Suprapubic skin (tissue), 4 donors: ENCODE results near the gene IMPG2.

Source experiments
- POLR2A ChIP-seq, 2 donors: fragments of 450-650 bp; IDR thresholded peaks; one replicate each; pipeline ENCODE4 v1.6.1; 2017; ENCODE audit warnings: antibody characterized with exemption in 2 of 2, mild to moderate bottlenecking in 2 of 2, moderate library complexity in 2 of 2
- POLR2AphosphoS5 ChIP-seq, 3 donors: sonication (generic); formaldehyde crosslinking; IDR thresholded peaks; one replicate each; pipeline ENCODE4 v1.6.1; 2017; ENCODE audit warnings: antibody characterized with exemption in 3 of 3
- TF ChIP-seq, protein P1 (sequence below), 2 donors: fragments of 200-600 bp in 1 of 2; fragments of 450-650 bp in 1 of 2; sonication (generic) in 1 of 2; IDR thresholded peaks; one replicate each; pipeline ENCODE4 v1.5.1; 2016 to 2019; ENCODE audit warnings: antibody characterized with exemption in 2 of 2, mild to moderate bottlenecking in 1 of 2, moderate library complexity in 1 of 2

- TF ChIP-seq, protein P1, sequence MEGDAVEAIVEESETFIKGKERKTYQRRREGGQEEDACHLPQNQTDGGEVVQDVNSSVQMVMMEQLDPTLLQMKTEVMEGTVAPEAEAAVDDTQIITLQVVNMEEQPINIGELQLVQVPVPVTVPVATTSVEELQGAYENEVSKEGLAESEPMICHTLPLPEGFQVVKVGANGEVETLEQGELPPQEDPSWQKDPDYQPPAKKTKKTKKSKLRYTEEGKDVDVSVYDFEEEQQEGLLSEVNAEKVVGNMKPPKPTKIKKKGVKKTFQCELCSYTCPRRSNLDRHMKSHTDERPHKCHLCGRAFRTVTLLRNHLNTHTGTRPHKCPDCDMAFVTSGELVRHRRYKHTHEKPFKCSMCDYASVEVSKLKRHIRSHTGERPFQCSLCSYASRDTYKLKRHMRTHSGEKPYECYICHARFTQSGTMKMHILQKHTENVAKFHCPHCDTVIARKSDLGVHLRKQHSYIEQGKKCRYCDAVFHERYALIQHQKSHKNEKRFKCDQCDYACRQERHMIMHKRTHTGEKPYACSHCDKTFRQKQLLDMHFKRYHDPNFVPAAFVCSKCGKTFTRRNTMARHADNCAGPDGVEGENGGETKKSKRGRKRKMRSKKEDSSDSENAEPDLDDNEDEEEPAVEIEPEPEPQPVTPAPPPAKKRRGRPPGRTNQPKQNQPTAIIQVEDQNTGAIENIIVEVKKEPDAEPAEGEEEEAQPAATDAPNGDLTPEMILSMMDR (IDR thresholded peaks at IDR 0.05), result no peak
- TF ChIP-seq POLR2AphosphoS5 (IDR thresholded peaks at IDR 0.05) (no peak), POLR2A (IDR thresholded peaks at IDR 0.05) (no peak)
Measured at GRCh38 chr3:101224739-101225138, 95.6 kb downstream of the IMPG2 start.
